ENCODE measurements around the gene CACNA1S.

CACNA1S gene

DNA sequence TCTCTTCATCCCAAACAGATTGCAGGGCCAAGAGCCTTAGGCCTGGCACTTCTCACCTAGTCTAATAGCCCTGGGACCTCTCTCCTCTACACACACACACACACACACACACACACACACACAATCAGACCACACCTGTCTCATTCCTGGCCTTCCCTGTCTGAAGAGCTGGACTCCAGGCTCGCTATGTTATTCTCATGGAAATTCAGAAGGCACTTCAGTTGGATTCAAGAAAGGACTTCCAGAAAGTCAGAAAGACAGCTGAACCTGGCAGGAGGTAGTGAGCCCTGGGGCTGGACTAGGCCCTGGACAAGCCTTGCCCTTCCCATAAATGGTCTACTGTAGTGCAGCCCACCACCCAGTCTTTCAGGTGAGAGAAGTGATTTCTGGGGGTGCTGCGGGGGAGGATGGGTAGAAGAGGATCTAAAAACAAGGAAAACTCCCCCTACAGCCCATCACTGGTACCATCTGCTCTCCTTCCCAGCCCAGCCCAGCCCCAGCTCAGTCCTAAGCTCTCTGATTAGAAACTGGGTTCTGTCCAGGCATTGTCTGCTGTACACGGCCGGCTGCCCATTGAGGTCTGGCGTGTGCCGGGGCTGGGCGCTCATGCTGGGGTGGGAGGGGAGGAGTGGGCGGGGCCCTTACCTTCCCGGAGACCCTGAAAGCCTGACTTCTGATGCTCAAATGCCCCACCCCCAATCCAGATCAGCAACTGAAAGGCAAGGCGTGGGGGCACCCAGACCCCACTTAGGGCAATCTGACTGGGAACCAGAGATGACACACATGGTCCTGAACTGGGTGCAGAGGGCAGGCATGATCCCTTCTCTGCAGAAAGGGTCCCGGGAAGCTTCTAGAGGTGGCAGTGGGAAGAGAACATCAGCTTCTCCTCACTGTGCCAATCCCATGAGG lies 91.3 kb downstream of the CACNA1S start:
- Histone ChIP-seq H3K27ac (ENCODE audit: low read length) (peak overlapping the region; percentile 94), H3K4me3 (ENCODE audit: low read length) (peak overlapping the region; percentile 86), H3K36me3 (replicated peaks; ENCODE audit: low read depth, low read length) (peaks cover 11% of the 10 kb centered on the region), H3K4me1 (ENCODE audit: low read length) (peaks cover 85% of the 10 kb centered on the region), H3K9me3 (ENCODE audit: insufficient read depth, low read length) (no peaks in the 10 kb centered on the region), H3K9ac (ENCODE audit: low read length) (peak overlapping the region; percentile 96), H3K79me2 (ENCODE audit: low read length) (peaks cover 79% of the 10 kb centered on the region), H4K20me1 (ENCODE audit: insufficient read depth, low read length) (peaks cover 26% of the 10 kb centered on the region), H2AFZ (ENCODE audit: low read depth, low read length) (no peak overlapping the region), H3K4me2 (ENCODE audit: low read length) (peak overlapping the region; percentile 99), H3K27me3 (ENCODE audit: low read depth, low read length) (no peaks in the 10 kb centered on the region)
- TF ChIP-seq EZH2phosphoT487 (IDR thresholded peaks at IDR 0.05; ENCODE audit: low read depth): no peak
- TF ChIP-seq, protein P1, sequence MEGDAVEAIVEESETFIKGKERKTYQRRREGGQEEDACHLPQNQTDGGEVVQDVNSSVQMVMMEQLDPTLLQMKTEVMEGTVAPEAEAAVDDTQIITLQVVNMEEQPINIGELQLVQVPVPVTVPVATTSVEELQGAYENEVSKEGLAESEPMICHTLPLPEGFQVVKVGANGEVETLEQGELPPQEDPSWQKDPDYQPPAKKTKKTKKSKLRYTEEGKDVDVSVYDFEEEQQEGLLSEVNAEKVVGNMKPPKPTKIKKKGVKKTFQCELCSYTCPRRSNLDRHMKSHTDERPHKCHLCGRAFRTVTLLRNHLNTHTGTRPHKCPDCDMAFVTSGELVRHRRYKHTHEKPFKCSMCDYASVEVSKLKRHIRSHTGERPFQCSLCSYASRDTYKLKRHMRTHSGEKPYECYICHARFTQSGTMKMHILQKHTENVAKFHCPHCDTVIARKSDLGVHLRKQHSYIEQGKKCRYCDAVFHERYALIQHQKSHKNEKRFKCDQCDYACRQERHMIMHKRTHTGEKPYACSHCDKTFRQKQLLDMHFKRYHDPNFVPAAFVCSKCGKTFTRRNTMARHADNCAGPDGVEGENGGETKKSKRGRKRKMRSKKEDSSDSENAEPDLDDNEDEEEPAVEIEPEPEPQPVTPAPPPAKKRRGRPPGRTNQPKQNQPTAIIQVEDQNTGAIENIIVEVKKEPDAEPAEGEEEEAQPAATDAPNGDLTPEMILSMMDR (IDR thresholded peaks at IDR 0.05; ENCODE audit: low read depth, low read length): peak; percentile 41

DNA sequence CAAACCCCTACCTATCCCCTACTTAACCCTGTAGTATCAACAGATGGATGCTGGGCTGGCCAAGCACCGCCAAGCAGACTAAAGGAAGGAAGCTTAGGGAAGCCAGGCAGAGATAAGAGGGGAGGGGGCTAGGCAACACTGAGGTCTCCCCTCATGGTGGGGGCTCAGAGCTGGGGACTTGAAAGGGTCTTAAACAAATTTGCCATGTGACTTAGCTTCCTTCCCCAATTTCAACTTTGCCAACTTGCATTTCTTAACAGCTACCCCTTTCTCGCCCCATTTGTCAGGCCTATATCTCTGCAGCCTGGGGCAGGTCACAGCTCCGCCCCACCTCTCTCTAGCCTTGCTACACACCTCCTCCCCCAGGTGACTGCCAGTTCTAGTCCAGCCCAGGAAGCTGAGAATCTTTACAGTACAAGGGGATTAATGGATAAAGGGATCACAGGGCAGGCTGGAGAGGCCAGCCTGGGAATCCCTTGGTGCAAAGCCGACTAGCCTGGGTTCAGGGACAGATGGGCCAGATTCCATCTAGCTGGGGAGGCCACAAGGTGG lies 92.1 kb downstream of the CACNA1S start:
- peak overlapping the region; percentile 96 for H3K9ac ChIP-seq (ENCODE audit: low read length)
- H3K9me3 ChIP-seq (ENCODE audit: insufficient read depth, low read length): no peaks in the 10 kb centered on the region
- TF ChIP-seq, protein P1 (IDR thresholded peaks at IDR 0.05; ENCODE audit: low read depth, low read length): no peak
- no peak for TF ChIP-seq EZH2phosphoT487 (IDR thresholded peaks at IDR 0.05; ENCODE audit: low read depth)
- peaks cover 35% of the 10 kb centered on the region for H4K20me1 ChIP-seq (ENCODE audit: insufficient read depth, low read length)
- H3K27ac ChIP-seq (ENCODE audit: low read length): peak overlapping the region; percentile 94
- H3K4me1 ChIP-seq (ENCODE audit: low read length): peaks cover 85% of the 10 kb centered on the region
- no peaks in the 10 kb centered on the region for H3K27me3 ChIP-seq (ENCODE audit: low read depth, low read length)
- H3K4me3 ChIP-seq (ENCODE audit: low read length): peak overlapping the region; percentile 86
- H3K36me3 ChIP-seq (replicated peaks; ENCODE audit: low read depth, low read length): peaks cover 20% of the 10 kb centered on the region
- H3K4me2 ChIP-seq (ENCODE audit: low read length): peak overlapping the region; percentile 99
- no peak overlapping the region for H2AFZ ChIP-seq (ENCODE audit: low read depth, low read length)
- H3K79me2 ChIP-seq (ENCODE audit: low read length): peaks cover 88% of the 10 kb centered on the region

DNA sequence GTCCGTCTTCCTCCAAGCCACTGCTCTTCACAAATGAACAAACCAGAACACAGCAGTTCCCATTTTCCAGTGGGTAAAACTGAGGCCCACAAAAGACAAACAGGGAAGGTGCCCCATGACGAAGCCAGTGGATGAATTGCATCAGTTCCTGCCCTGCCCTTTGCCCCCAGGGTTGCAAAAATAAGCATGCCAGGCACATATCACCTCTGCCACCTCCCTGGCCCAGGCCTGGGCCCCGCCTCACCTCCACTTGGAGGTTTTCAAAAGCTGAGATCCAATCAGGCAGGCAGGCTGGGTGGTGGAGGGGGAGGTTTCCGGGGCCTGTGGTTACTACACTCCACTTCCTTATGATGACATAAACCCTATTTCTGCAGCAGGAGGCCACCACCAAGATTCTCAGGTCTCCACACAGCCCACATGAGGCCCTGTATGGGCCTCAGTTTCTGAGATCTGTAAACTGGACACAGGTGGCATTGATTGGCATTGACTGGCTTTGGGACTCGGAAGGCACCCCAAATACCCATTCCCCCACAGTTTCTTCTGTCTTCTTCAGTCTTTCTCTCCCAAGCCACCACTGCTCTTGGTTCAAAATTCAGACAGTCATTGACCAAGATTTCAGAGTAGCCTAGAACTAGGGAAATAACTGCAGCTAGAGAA lies 92.8 kb downstream of the CACNA1S start:
- Histone ChIP-seq H3K4me2 (ENCODE audit: low read length) (peak overlapping the region; percentile 99), H3K36me3 (replicated peaks; ENCODE audit: low read depth, low read length) (peaks cover 20% of the 10 kb centered on the region), H3K9ac (ENCODE audit: low read length) (peak overlapping the region; percentile 96), H3K4me1 (ENCODE audit: low read length) (peaks cover 85% of the 10 kb centered on the region), H3K79me2 (ENCODE audit: low read length) (peaks cover 92% of the 10 kb centered on the region), H4K20me1 (ENCODE audit: insufficient read depth, low read length) (peaks cover 42% of the 10 kb centered on the region), H3K9me3 (ENCODE audit: insufficient read depth, low read length) (no peaks in the 10 kb centered on the region), H2AFZ (ENCODE audit: low read depth, low read length) (no peak overlapping the region), H3K4me3 (ENCODE audit: low read length) (peak overlapping the region; percentile 86), H3K27me3 (ENCODE audit: low read depth, low read length) (no peaks in the 10 kb centered on the region), H3K27ac (ENCODE audit: low read length) (peak overlapping the region; percentile 94)
- TF ChIP-seq EZH2phosphoT487 (IDR thresholded peaks at IDR 0.05; ENCODE audit: low read depth): no peak

DNA sequence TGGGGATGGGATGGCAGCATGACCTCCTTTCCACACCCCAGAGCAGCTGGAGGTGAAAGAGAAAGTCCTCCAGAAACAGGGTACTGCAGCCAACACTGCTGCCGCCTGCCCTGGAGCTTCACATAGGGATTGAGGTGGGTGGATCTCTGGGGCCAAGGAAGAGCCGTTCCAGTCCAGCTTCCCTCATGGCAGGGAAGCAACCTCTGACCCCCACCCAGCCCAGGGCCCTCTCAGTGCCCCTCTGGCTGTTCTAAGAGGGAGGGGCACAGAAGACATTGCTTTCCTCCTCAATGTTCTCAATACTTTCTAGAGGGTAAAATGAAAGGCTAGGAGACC lies 94.4 kb downstream of the CACNA1S start:
- no peak overlapping the region for H2AFZ ChIP-seq (ENCODE audit: low read depth, low read length)
- TF ChIP-seq, protein P1 (IDR thresholded peaks at IDR 0.05; ENCODE audit: low read depth, low read length): no peak
- TF ChIP-seq EZH2phosphoT487 (IDR thresholded peaks at IDR 0.05; ENCODE audit: low read depth): no peak
- no peaks in the 10 kb centered on the region for H3K27me3 ChIP-seq (ENCODE audit: low read depth, low read length)
- H3K4me1 ChIP-seq (ENCODE audit: low read length): peaks cover 92% of the 10 kb centered on the region
- H3K4me3 ChIP-seq (ENCODE audit: low read length): peak overlapping the region; percentile 49
- H3K36me3 ChIP-seq (replicated peaks; ENCODE audit: low read depth, low read length): peaks cover 23% of the 10 kb centered on the region
- H3K79me2 ChIP-seq (ENCODE audit: low read length): peaks cover 99% of the 10 kb centered on the region
- H3K27ac ChIP-seq (ENCODE audit: low read length): peak overlapping the region; percentile 26
- H3K9me3 ChIP-seq (ENCODE audit: insufficient read depth, low read length): no peaks in the 10 kb centered on the region
- peak overlapping the region; percentile 99 for H3K4me2 ChIP-seq (ENCODE audit: low read length)
- H3K9ac ChIP-seq (ENCODE audit: low read length): peak overlapping the region; percentile 53
- peaks cover 58% of the 10 kb centered on the region for H4K20me1 ChIP-seq (ENCODE audit: insufficient read depth, low read length)
